Psoas muscle (tissue), 8 donors: Measurements from ENCODE around the gene CASZ1. TPM values are rescaled to one million over a fixed set of nuclear protein-coding genes. Genes with fewer than 3 reads are reported as not detected.
A peak's percentile ranks its signal among the peaks of the same experiment; 100 is the strongest.

ENCODE experiments used
- ATAC-seq, 4 donors: fragments of 200-7000 bp; cut with Tn5 transposase; one replicate each; pipeline ENCODE4 v1.9.1; 2020; ENCODE audit warnings: moderate library complexity in 3 of 4, mild to moderate bottlenecking in 2 of 4
- DNase-seq, 2 donors: peaks; one replicate each; pipeline ENCODE4 v3.0.0-alpha.2; 2020
- H3K27ac ChIP-seq: fragments of 200-600 bp; one replicate; pipeline ENCODE4 v1.8.0; 2022
- H3K27me3 ChIP-seq, 3 donors: fragments of 200-600 bp in 1 of 3; one replicate each; pipeline versions ENCODE4 v1.6.1 to v1.8.0; 2013 to 2022; ENCODE audit warnings: low read length in 2 of 3, mild to moderate bottlenecking in 2 of 3, moderate library complexity in 1 of 3; ENCODE audit not compliant: insufficient read depth in 3 of 3
- H3K36me3 ChIP-seq, 2 donors: fragments of 200-600 bp in 1 of 2; one replicate each; pipeline versions ENCODE4 v1.6.1 to v1.8.0; 2013 to 2022; ENCODE audit warnings: low read depth in 1 of 2, mild to moderate bottlenecking in 1 of 2, moderate library complexity in 1 of 2; ENCODE audit not compliant: insufficient read depth in 1 of 2
- H3K4me1 ChIP-seq: fragments of 200-600 bp; one replicate; pipeline ENCODE4 v1.8.0; 2022
- H3K4me3 ChIP-seq: fragments of 200-600 bp; one replicate; pipeline ENCODE4 v1.8.0; 2022; ENCODE audit warnings: mild to moderate bottlenecking
- H3K9me3 ChIP-seq: fragments of 200-600 bp; one replicate; pipeline ENCODE4 v1.8.0; 2022
- WGBS, 3 donors: extraction: QIAGEN DNeasy Blood & Tissue Kit; methylation state at CpG; one replicate each; pipeline versions ENCODE4 v1.1.6 to v1.1.7; 2013; 5-methylcytosine and 5-hydroxymethylcytosine counted together
- intact Hi-C, 2 donors: fragments of 100-400 bp; cut with DNase I; formaldehyde crosslinking; loops; one replicate each; pipeline versions ENCODE4 v1.11.0 to v1.14.2; 2022
- polyA plus RNA-seq, 3 donors: library from polyadenylated mRNA; stranded (reverse); fragments of 200-250 nt; gene quantifications; one replicate each; pipeline ENCODE4 v1.2.3, GENCODE V29; 2013
- total RNA-seq, 4 donors: library from RNA; stranded (reverse); fragmentation: NEBNext Ultra II Directional in 2 of 4; extraction: Animal tissue kit (Norgen Biotek cat#: 25700) in 2 of 4; gene quantifications; one replicate each; pipeline versions ENCODE4 v1.2.1 to v1.2.4, GENCODE V29; 2021 to 2023
- TF ChIP-seq, protein P1 (sequence below): fragments of 200-600 bp; IDR thresholded peaks from one replicate; pipeline ENCODE4 v1.8.0; 2022; ENCODE audit warnings: antibody characterized with exemption
- donor health status: healthy with polysubstance abuse.
- donor health status: DM: no; HTN: no; CAD: no; lungs with moderate emphysema.
- donor health status: Bipolar disorder and iron deficiency.
- donor health status: healthy.
- donor health status: DM: yes; HTN: yes; CAD: no.
- donor health status: DM: no; HTN: no; CAD: no.
- donor health status: DM: no; HTN: no; CAD: no.
- donor health status: DM: yes; HTN: yes; CAD: no.

The CASZ1 gene
- total and polyA plus RNA-seq, 7 donors = 2.6 to 83.3 (median 53.1) TPM

DNA sequence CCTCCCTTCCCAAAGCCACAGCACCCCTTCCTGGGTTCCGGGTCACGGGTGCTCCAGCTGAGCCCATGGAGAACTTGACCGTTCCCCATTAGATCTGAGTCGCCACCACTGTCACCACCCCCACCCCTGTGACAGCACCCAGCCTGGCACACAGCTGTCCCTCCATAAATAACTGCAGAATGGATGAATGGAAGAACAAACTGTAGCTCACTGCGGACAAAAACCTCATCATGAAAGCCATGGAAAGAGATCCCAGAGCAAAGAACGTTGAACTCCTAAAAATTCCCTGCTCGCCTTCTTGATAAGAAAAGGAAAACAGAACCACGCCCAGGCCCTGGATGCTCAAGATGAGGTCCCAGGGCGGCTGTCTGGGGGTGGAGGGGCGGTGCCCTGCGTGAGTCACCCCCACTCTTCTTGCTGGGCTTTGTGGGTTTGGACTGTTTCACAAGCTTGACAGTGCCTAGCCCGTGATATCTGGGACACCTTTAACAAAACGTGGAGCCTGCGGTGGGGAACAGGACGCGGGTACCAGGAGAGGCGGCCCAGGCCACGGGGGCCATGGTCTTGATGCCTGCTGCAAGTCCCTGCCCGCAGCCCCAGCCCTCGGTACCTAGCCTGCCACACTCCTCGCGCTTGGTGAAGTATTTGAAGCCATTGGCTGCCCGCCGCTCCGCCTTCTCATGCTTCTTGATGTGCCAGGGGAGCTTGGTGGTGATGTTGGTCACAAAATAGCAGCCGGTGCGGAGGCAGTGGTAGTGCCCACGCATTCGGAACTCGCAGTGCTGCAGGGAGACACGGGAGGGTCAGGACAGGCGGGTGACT is 151.9 kb downstream of the CASZ1 start:
- intact Hi-C loops = no loop called here
- 86 to 93% (median 88%) methylated on average over 32 of the region's 32 CpGs for WGBS, 3 donors
- Histone ChIP-seq H3K27ac (no peak overlapping the region), H3K36me3 (peaks cover 3 to 88% of the 10 kb centered on the region in 2 donors), H3K4me3 (no peak overlapping the region), H3K9me3 (no peaks in the 10 kb centered on the region), H3K27me3 (no peaks in the 10 kb centered on the region), H3K4me1 (peaks cover 5% of the 10 kb centered on the region)
- DNase-seq (no peak), ATAC-seq (peak in 2 of 4 donors; percentile 14 to 19)
- TF ChIP-seq, protein P1, sequence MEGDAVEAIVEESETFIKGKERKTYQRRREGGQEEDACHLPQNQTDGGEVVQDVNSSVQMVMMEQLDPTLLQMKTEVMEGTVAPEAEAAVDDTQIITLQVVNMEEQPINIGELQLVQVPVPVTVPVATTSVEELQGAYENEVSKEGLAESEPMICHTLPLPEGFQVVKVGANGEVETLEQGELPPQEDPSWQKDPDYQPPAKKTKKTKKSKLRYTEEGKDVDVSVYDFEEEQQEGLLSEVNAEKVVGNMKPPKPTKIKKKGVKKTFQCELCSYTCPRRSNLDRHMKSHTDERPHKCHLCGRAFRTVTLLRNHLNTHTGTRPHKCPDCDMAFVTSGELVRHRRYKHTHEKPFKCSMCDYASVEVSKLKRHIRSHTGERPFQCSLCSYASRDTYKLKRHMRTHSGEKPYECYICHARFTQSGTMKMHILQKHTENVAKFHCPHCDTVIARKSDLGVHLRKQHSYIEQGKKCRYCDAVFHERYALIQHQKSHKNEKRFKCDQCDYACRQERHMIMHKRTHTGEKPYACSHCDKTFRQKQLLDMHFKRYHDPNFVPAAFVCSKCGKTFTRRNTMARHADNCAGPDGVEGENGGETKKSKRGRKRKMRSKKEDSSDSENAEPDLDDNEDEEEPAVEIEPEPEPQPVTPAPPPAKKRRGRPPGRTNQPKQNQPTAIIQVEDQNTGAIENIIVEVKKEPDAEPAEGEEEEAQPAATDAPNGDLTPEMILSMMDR = no peak

DNA sequence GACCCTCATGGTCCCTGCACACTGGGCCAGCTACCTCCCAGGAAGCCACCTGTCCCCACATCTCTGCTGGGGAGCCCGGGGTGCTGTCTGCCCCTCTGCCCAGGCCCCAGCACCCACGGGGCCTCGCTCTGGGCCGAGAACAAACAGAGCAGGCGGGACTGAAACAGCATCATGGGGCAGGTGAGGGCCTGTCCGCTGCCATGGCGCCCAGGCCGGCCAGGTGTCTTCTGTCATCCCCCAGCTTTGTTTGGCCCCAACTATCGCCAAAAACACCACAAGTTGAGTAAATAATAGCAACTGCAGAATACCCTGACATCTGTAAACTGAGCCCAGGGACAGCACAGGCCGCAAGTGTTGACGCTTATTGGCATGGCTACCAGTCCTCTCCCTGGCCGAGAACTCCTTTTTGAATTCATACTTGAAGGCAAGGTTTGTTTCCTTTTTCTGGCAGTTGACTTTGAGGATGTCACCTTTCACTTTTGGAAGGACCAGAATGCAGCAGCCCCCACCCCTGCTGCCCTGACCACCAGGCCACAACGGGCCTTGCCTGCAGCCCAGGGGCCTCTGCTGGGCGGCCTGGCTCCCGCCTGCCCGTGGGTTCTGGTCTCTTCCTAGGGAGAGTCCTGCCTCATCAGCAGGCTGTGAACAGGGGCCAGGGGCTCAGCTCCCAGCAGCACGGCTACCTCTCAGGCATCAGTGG is 152.7 kb downstream of the CASZ1 start:
- TF ChIP-seq, protein P1 = no peak
- Histone ChIP-seq H3K9me3 (no peaks in the 10 kb centered on the region), H3K4me3 (no peak overlapping the region), H3K4me1 (peaks cover 5% of the 10 kb centered on the region), H3K27ac (no peak overlapping the region), H3K36me3 (peaks cover 3 to 84% of the 10 kb centered on the region in 2 donors), H3K27me3 (no peaks in the 10 kb centered on the region)
- intact Hi-C loops = no loop called here
- WGBS, 3 donors = 81 to 91% (median 85%) methylated on average over 17 of the region's 17 CpGs
- ATAC-seq = peak in 1 of 4 donors; percentile 2
- no peak for DNase-seq

DNA sequence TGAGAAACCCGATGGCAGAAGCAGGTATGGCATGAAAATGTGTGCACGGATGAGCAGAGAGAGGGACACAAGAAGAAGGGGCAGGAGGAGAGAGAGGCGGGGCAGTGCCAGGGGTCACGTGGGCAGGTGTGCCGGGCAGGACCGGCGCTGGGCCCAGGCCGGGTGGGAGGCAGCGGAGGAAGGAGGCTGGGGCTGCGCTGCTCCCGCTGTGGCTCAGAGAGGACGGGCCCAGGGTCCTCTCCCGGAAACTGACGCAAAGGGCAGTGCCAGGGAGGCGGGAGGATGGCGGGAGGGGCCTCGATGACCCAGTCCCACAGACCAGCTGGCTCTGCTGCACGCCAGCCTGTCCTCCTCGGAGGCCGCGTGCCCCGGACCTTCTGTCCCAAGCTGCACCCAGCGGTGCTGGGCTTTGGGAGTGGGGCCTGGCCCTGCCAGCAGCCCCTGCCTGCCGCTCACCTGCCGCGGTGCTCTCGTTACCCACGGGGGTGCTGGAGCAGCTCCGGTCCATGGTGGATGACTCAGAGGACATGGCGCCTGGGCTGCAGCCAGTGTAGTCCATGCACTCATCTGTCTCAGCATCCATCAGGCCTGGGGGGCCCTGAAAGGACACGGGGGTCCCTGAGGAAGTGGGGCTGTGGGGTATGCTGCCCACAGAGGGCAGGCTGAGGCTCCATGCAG is 153.9 kb downstream of the CASZ1 start:
- H3K4me1 ChIP-seq = peaks cover 11% of the 10 kb centered on the region
- H3K9me3 ChIP-seq = no peaks in the 10 kb centered on the region
- no peak overlapping the region for H3K27ac ChIP-seq
- H3K36me3 ChIP-seq = peaks cover 3 to 81% of the 10 kb centered on the region in 2 donors
- H3K27me3 ChIP-seq = no peaks in the 10 kb centered on the region
- ATAC-seq (peak in 1 of 4 donors; percentile 5), DNase-seq (no peak)
- TF ChIP-seq, protein P1 = no peak
- WGBS, 3 donors = 79 to 91% (median 84%) methylated on average over 20 to 31 of the region's 31 CpGs
- no peak overlapping the region for H3K4me3 ChIP-seq
- intact Hi-C loops = no loop called here

DNA sequence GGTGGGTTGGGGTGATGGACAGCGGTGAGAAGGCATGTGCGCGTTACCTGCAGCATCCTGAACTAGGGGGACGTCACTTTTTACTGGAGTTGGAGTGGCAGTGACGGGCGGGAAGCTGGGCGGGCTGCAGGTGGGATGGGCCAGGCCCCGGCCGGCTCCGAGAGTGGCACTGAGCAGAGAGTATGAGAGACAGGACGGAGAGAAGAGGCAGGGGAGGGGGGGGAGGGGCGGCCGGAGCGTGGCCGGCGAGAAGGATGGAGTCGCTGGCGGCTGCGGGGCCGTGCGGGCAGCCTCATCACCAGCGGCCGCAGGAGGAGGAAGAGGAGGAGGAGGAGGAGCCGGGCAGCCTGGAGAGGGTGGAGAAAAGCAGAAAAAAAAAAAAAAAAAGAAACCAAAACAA is 154.5 kb downstream of the CASZ1 start:
- intact Hi-C loops = no loop called here
- Histone ChIP-seq H3K36me3 (peaks cover 3 to 76% of the 10 kb centered on the region in 2 donors), H3K4me1 (peaks cover 11% of the 10 kb centered on the region), H3K9me3 (no peaks in the 10 kb centered on the region), H3K27me3 (no peaks in the 10 kb centered on the region), H3K4me3 (no peak overlapping the region), H3K27ac (no peak overlapping the region)
- DNase-seq (no peak), ATAC-seq (no peak)
- 86 to 89% (median 89%) methylated on average over 23 to 24 of the region's 24 CpGs for WGBS, 3 donors
- TF ChIP-seq, protein P1 = no peak
